Kidney (tissue), 14 donors: Measurements from ENCODE around the gene CCS. TPM values are rescaled to one million over a fixed set of nuclear protein-coding genes. Genes with fewer than 3 reads are reported as not detected.
"Not testable (repeated sequence)": the region's sequence is repeated elsewhere in the genome, so short reads cannot be mapped to it uniquely, and the experiment has no call there.

Experiments
- DNase-seq, 5 donors: peaks; one replicate each; pipeline ENCODE4 v3.0.0-alpha.2; 2013 to 2020
- FAIRE-seq: peaks from 2 replicates; lab custom pipeline; 2012; peaks lifted over from hg19 to GRCh38; lab: Jason Lieb, UNC
- H3K27ac ChIP-seq, 2 donors: one replicate each; pipeline ENCODE4 v1.7.0; 2013; ENCODE audit warnings: low read depth in 2 of 2, low read length in 2 of 2, inconsistent platforms in 1 of 2
- H3K27me3 ChIP-seq: one replicate; pipeline ENCODE4 v1.7.1; 2013; ENCODE audit warnings: low read length, inconsistent platforms; ENCODE audit not compliant: control insufficient read depth, insufficient read depth
- H3K36me3 ChIP-seq, 3 donors: one replicate each; pipeline versions ENCODE4 v1.7.0 to v1.7.1; 2013; ENCODE audit warnings: low read length in 3 of 3, control low read depth in 1 of 3, inconsistent platforms in 1 of 3; ENCODE audit not compliant: insufficient read depth in 3 of 3, control insufficient read depth in 2 of 3
- H3K4me1 ChIP-seq, 3 donors: one replicate each; pipeline versions ENCODE4 v1.7.0 to v1.7.1; 2013; ENCODE audit warnings: low read length in 3 of 3, inconsistent platforms in 1 of 3, low read depth in 1 of 3; ENCODE audit not compliant: control insufficient read depth in 2 of 3, insufficient read depth in 2 of 3
- H3K4me3 ChIP-seq, 3 donors: one replicate each; pipeline versions ENCODE4 v1.7.0 to v1.8.1; 2013; ENCODE audit warnings: low read length in 3 of 3, control low read depth in 1 of 3, inconsistent platforms in 1 of 3
- H3K9ac ChIP-seq, 3 donors: one replicate each; pipeline versions ENCODE4 v1.7.0 to v1.7.1; 2013; ENCODE audit warnings: low read length in 3 of 3, control low read depth in 1 of 3, inconsistent platforms in 1 of 3
- H3K9me3 ChIP-seq, 3 donors: one replicate each; pipeline versions ENCODE4 v1.7.0 to v1.7.1; 2013; ENCODE audit warnings: low read length in 3 of 3, control low read depth in 1 of 3, inconsistent platforms in 1 of 3; ENCODE audit not compliant: control insufficient read depth in 2 of 3, insufficient read depth in 1 of 3
- intact Hi-C: fragments of 100-400 bp; cut with DNase I; formaldehyde crosslinking; loops from one replicate; pipeline ENCODE4 v1.11.1; 2022
- polyA plus RNA-seq: library from polyadenylated mRNA; stranded (reverse); fragments of 350-450 nt; fragmentation: Illumina TruSeq; extraction: RNeasy Lipid Tissue Mini Kit (QIAGEN cat#74804); gene quantifications from one replicate; pipeline ENCODE4 v1.2.3, GENCODE V29; 2014; ENCODE audit warnings: low read depth, low replicate concordance; ENCODE audit not compliant: insufficient read depth
- total RNA-seq: library from RNA; stranded (reverse); fragmentation: NEBNext Ultra II Directional; extraction: Animal tissue kit (Norgen Biotek cat#: 25700); gene quantifications from one replicate; pipeline ENCODE4 v1.2.1, GENCODE V29; 2021
- TF ChIP-seq, protein P1 (sequence below): IDR thresholded peaks from 3 replicates; pipeline ENCODE4 v1.5.1; 2012; ENCODE audit warnings: mild to moderate bottlenecking, moderate library complexity, borderline replicate concordance; ENCODE audit not compliant: insufficient read depth; ENCODE audit errors: extremely low read depth
- donor health status: control.
- donor health status: control.
- donor health status: control.
- donor health status: control.
- donor health status: control.
- donor health status: DM: yes; HTN: yes; CAD: no.
- donor health status: Normal renal cell carcinoma (clear cell type).

Gene CCS
- total and polyA plus RNA-seq, 2 donors from 2014 or later = 40.7 to 78.7 TPM

GRCh38 chr11:66585447-66585846, 7.5 kb upstream of the CCS start:
- DNase-seq, H3K27me3 ChIP-seq, H3K36me3 ChIP-seq, intact Hi-C loops, FAIRE-seq, H3K27ac ChIP-seq, H3K4me3 ChIP-seq, H3K4me1 ChIP-seq, H3K9ac ChIP-seq, H3K9me3 ChIP-seq: not testable (repeated sequence)

DNA sequence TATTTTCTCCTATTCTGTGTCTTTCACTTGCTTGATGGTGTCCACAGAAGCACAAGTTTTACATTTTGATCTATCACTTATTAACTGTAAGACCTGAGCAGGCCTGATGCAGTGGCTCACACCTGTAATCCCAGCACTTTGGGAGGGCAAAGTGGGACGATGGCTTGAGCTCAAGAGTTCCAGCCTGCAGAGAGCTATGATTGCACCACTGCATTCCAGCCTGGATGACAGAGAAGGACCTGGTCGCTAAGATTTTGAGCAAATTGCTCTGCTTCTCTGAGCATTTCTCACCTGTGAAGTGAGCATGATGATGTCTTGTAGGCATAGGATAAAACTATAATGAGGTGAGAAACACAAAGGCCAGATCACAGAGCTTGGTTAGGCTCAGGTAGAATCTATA, 6.8 kb upstream of the CCS start:
- Histone ChIP-seq H3K27ac (no peak overlapping the region), H3K4me1 (no peaks in the 10 kb centered on the region), H3K36me3 (no peaks in the 10 kb centered on the region), H3K4me3 (no peak overlapping the region), H3K9ac (no peak overlapping the region), H3K9me3 (no peaks in the 10 kb centered on the region), H3K27me3 (no peaks in the 10 kb centered on the region)
- FAIRE-seq = no peak
- TF ChIP-seq, protein P1, sequence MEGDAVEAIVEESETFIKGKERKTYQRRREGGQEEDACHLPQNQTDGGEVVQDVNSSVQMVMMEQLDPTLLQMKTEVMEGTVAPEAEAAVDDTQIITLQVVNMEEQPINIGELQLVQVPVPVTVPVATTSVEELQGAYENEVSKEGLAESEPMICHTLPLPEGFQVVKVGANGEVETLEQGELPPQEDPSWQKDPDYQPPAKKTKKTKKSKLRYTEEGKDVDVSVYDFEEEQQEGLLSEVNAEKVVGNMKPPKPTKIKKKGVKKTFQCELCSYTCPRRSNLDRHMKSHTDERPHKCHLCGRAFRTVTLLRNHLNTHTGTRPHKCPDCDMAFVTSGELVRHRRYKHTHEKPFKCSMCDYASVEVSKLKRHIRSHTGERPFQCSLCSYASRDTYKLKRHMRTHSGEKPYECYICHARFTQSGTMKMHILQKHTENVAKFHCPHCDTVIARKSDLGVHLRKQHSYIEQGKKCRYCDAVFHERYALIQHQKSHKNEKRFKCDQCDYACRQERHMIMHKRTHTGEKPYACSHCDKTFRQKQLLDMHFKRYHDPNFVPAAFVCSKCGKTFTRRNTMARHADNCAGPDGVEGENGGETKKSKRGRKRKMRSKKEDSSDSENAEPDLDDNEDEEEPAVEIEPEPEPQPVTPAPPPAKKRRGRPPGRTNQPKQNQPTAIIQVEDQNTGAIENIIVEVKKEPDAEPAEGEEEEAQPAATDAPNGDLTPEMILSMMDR = no peak
- no peak for DNase-seq
- intact Hi-C loops = no loop called here

GRCh38 chr11:66589315-66589714, 3.7 kb upstream of the CCS start:
- H3K27me3 ChIP-seq, H3K9ac ChIP-seq, H3K4me3 ChIP-seq, H3K27ac ChIP-seq, intact Hi-C loops, FAIRE-seq, H3K36me3 ChIP-seq, DNase-seq, H3K9me3 ChIP-seq: not testable (repeated sequence)
- peaks cover 0 to 14% (median 6%) of the 10 kb centered on the region in 3 donors for H3K4me1 ChIP-seq

- no peak for FAIRE-seq
These were observed 2.8 kb upstream of the CCS start for GRCh38 chr11:66589996-66590675.

More at GRCh38 chr11:66589996-66590675, 2.8 kb upstream of the CCS start:
- Histone ChIP-seq H3K27ac (no peak overlapping the region), H3K36me3 (no peaks in the 10 kb centered on the region), H3K9me3 (no peaks in the 10 kb centered on the region), H3K4me3 (no peak overlapping the region), H3K4me1 (peaks cover 0 to 19% (median 14%) of the 10 kb centered on the region in 3 donors), H3K9ac (no peak overlapping the region), H3K27me3 (no peaks in the 10 kb centered on the region)
- intact Hi-C loops = no loop called here
- TF ChIP-seq, protein P1 = no peak
- no peak for DNase-seq
